Measurements from ENCODE around the gene OR2V2.

Gene OR2V2

DNA sequence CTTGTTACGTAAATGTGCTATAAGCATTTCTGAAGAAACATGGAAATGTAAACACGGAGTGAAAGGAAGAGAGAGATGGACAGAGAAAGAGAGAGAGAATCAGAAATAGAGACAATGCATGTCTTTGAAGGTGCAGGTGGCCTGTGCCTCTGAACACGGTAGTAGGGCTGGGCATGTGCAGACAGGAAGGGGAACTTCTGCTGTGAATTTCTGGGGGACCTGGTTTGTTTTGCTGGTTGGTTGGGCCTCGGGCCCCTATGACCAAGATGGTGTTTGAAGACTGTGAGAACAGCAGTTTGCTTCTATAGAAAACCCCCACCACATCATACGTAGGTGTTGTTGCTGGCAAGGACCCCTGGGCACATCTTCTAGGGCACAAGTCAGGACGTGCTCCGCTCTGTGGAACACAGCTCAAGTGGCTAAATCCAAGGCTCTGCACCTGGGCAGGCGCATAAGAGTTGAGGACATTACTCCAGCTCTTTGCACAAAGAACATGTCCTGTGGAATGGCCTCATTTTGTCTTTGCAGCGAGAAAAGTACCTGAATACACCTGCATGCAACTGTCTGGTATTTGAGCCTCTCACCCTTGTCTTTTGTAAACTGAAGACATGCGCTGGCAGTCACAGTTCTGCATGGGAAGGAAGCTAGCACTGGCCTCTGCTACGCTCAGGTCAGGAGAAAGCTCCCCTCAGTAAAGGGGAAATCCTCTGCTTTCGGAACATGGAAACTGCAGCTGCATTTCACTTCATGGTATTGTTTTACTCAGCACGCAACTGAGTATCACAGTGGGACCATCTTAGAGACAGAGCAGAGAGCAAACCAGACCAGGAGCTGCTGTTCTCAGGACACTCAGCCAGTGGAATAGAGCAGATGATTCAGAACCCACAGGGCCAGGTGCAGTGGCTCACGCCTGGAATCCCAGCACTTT lies 2.7 kb downstream of the OR2V2 start:
- no peak for DNase-seq

GRCh38 chr5:181151146-181151545 lies 3.8 kb downstream of the OR2V2 start:
- DNase-seq, result no peak

GRCh38 chr5:181152406-181152805 lies 5.0 kb downstream of the OR2V2 start:
- DNase-seq, result no peak

GRCh38 chr5:181153814-181154213 lies 6.4 kb downstream of the OR2V2 start:
- no peak for DNase-seq

DNA sequence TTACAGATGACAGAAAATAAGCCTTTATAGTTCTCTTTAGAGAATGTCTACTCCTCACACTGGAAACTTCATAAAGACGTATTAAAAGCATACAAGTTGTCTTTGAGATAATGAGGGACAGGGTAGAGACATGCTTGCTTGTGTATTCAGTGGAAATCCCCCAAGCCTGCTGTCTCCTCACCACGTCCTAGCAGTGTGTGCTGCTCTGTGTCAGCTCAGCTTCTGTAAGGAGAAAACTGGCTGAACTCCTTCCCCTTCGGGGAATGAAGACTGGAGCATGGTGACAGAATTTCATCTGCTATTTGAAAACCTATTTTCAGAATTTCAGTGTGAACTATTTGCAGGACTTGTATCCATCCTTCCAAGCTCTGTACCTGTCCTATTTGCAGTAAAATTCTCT lies 9.4 kb downstream of the OR2V2 start:
- DNase-seq, result no peak

DNA sequence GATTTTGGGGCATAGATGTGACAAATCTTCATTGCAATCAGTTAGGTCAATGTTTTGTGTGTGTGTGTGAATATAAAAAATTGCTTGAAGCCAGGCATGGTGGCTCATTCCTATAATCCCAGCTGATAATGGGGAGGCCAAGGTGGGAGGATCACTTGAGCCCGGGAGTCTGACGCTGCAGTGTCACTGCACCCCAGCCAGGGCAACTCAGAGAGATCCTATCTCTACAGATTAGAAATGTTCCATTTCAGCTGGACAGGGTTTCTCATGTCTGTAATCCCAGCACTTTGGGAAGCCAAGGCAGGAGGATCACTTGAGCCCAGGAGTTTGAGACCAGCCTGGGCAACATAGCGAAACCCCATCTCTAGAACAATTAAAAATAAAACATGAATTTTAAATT lies 11.5 kb downstream of the OR2V2 start:
- no peak for DNase-seq

GRCh38 chr5:181159286-181160151 lies 12.1 kb downstream of the OR2V2 start:
- peak; percentile 93 for DNase-seq

- peak; percentile 73 for DNase-seq
These were observed 12.9 kb downstream of the OR2V2 start for GRCh38 chr5:181160152-181160754.

DNA sequence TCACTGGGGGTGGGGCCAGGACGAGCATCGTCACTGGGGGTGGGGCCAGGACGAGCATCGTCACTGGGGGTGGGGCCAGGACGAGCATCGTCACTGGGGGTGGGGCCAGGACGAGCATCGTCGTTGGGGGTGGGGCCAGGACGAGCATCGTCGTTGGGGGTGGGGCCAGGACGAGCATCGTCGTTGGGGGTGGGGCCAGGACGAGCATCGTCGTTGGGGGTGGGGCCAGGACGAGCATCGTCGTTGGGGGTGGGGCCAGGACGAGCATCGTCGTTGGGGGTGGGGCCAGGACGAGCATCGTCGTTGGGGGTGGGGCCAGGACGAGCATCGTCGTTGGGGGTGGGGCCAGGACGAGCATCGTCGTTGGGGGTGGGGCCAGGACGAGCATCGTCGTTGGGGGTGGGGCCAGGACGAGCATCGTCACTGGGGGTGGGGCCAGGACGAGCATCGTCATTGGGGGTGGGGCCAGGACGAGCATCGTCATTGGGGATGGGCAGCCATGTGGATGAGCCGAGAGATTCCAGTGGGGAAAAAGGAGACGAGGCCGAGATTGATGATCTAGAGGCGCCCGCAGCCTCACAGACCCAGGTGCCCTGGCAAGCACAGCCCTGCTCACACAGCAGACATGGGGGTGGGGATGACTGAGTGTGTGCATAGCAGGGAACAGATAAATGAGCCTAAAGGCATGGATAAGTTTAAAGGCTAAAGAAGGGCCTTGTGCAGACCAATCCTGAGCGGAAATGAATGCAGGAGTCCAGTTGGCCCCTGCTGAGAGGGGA lies 13.6 kb downstream of the OR2V2 start:
- peak; percentile 58 for DNase-seq

DNA sequence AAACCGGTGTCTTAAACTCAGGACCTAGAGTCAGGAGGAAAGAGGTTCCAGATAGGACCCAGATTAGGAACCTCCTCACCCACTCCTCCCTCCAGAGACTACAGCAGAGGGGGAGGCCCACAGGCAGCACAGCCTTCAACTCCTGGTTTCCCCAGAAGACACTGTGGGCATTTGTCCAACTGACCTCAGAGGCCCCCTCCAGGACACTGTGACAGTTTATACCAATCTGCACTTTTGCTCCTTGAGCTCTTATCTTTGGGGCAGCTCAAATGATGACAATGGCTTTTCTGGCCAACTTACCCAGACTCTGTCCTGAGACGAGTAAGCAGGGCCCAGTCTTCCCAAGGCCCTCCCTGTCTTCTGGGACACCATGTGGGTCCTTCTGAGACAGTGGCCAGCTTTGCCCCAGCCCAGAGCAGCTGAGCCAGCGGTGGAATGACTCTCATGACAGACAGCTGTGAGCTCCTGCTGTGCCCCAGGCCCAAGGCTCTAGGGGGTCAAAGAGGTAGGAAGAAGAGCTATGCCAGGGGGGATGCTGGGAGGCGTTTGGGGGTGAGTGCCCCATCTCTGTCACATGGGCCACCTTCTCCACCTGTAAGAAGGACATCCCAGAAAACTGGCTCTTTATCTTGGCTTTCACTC lies 14.3 kb downstream of the OR2V2 start:
- DNase-seq, result no peak

DNA sequence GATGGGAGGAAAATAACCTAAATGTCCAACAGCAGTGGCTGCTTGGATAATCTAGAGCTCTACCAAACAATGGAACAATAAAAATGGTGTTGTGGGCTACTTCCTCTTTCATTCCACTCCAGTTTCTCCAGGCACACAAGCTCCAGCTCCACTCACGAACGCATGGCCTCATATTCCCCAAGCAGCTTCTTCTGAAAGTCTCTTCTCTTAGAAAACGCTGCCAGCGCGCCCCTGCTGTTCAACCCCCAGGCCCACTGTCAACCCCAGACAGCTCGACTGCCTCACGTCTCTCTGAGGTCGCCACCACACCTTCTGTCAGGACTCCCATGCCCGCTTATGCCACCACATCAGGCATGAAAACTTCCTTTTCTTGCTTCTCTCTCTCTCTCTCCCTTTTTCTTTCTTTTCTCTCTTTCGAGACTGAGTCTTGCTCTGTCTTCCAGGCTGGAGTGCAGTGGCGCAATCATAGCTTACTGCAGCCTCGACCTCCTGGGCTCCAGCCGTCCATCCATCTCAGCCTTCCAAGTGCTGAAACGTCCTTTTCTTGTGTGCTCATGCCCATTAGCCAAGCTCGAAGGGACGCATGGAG lies 16.2 kb downstream of the OR2V2 start:
- no peak for DNase-seq

GRCh38 chr5:181164076-181164952 lies 16.9 kb downstream of the OR2V2 start:
- no peak for DNase-seq

DNA sequence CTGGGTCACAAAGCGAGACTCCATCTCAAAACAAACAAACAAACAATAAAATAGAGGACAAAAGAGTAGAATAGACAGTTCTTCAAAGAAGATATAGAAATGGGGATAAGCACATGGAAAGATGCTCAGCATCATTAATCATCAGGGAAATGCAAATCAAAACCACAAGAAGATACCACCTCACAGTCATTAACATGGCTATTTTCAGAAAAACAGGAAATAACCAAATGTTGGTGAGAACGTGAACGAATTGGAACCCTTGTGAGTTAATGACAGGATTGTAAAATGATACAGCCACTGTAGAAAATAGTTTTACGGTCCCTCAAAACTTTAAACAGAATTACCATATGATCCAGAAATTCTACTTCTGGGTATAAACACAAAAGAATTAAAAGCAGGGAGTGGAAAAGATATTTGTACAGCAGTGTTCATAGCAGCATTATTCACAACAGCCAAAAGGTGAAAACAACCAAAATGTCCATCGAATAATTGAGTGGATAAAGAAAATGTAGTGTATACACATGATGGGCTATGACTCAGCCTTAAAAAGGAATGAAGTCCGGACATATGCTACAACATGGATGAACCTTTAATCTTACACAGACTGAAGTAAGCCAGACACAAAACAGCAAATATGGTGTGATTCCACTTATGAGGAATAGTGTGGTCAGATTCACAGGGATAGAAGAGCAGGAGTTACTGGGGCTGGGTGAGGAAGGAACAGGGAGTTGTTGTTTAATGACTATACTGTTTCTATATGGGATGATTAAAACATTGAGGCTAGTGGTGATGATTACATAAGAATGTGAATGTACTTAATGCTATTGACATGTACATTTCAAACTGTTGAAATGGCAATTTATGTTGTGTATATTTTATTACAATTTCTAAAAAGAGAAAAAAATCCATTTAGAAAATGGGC lies 19.7 kb downstream of the OR2V2 start:
- no peak for DNase-seq

GRCh38 chr5:181167814-181168488 lies 20.6 kb downstream of the OR2V2 start:
- no peak for DNase-seq

GRCh38 chr5:181168595-181169118 lies 21.3 kb downstream of the OR2V2 start:
- DNase-seq, result no peak

GRCh38 chr5:181169459-181170236 lies 22.3 kb downstream of the OR2V2 start:
- DNase-seq, result peak; percentile 57

DNA sequence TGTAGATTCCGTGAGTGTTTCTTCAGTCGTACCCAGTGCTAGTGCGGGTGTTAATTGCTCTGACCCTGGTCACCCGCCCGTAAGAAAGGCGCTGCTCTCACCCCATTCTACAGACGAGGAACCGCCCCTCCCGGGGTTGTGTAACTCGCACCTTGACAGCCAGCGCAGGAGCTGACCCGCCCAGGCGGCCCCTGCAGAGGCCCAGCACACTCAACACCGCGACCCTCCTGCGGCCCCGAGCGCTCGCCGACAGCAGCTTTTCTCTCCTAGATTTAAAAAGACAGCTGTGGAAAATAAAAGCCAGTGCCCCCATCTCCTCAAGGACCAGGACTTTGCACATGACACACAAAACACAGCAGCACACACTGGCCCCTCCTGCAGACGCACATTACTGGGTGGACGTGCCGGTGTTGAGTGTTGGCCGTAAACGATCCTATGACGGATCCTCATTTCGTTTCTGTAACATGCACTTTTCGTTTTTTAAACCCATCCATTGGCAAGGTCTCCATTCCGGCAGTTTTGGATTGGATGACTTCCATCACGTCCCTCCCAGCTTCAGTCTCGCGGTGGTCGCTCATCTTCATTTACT lies 22.9 kb downstream of the OR2V2 start:
- DNase-seq, result no peak
